ENCODE measurements around the gene MAGI2. TPM values are rescaled to one million over a fixed set of nuclear protein-coding genes. Genes with fewer than 3 reads are reported as not detected.

Gene MAGI2
- total RNA-seq, 2 donors from 2014 or later = 10.3 to 19.2 TPM

GRCh38 chr7:78206769-78207168 is 1246.7 kb downstream of the MAGI2 start:
- Histone ChIP-seq H3K36me3 (ENCODE audit: control insufficient read depth, insufficient read depth, low read length) (no peaks in the 10 kb centered on the region), H3K9me3 (ENCODE audit: control insufficient read depth, low read length) (no peaks in the 10 kb centered on the region), H3K4me1 (ENCODE audit: control insufficient read depth, insufficient read depth, low read length) (no peaks in the 10 kb centered on the region), H3K27ac (ENCODE audit: low read depth, low read length) (no peak overlapping the region), H3K4me3 (ENCODE audit: low read length) (no peak overlapping the region), H3K9ac (ENCODE audit: extremely low read depth, low read length, poor library complexity, severe bottlenecking) (no peak overlapping the region), H3K27me3 (ENCODE audit: control insufficient read depth, insufficient read depth, low read length, poor library complexity, severe bottlenecking) (no peaks in the 10 kb centered on the region)
- Mint-ChIP-seq H3K36me3 (ENCODE audit: low read depth) (no peaks in the 10 kb centered on the region), H3K4me3 (no peak overlapping the region), H3K4me1 (no peaks in the 10 kb centered on the region), H3K27me3 (ENCODE audit: insufficient read depth) (no peaks in the 10 kb centered on the region), H3K27ac (no peak overlapping the region), H3K9me3 (peaks cover 5% of the 10 kb centered on the region)
- WGBS, 2 experiments (ENCODE audit: insufficient coverage in 1 of 2, insufficient read length in 1 of 2) = 81% methylated on average over 2 of the region's 2 CpGs; no CpG with 5 or more reads in 1 of the 2 experiments
- DNase-seq = no peak
- TF ChIP-seq CTCF (conservative IDR thresholded peaks at IDR 0.05) = no peak

- no peak overlapping the region for H3K27ac ChIP-seq (ENCODE audit: low read depth, low read length)
- H3K9ac ChIP-seq (ENCODE audit: extremely low read depth, low read length, poor library complexity, severe bottlenecking) = no peak overlapping the region
- H3K4me1 ChIP-seq (ENCODE audit: control insufficient read depth, insufficient read depth, low read length) = no peaks in the 10 kb centered on the region
- WGBS, 2 experiments (ENCODE audit: insufficient coverage in 1 of 2, insufficient read length in 1 of 2) = 88 to 93% methylated on average over 2 to 7 of the region's 7 CpGs
- DNase-seq = no peak
- no peak for TF ChIP-seq CTCF (conservative IDR thresholded peaks at IDR 0.05)
- no peak overlapping the region for H3K4me3 ChIP-seq (ENCODE audit: low read length)
- Mint-ChIP-seq H3K36me3 (ENCODE audit: low read depth) (no peaks in the 10 kb centered on the region), H3K4me1 (no peaks in the 10 kb centered on the region), H3K27me3 (ENCODE audit: insufficient read depth) (no peaks in the 10 kb centered on the region), H3K4me3 (no peak overlapping the region), H3K9me3 (no peaks in the 10 kb centered on the region), H3K27ac (no peak overlapping the region)
- no peaks in the 10 kb centered on the region for H3K27me3 ChIP-seq (ENCODE audit: control insufficient read depth, insufficient read depth, low read length, poor library complexity, severe bottlenecking)
- H3K36me3 ChIP-seq (ENCODE audit: control insufficient read depth, insufficient read depth, low read length) = no peaks in the 10 kb centered on the region
- no peaks in the 10 kb centered on the region for H3K9me3 ChIP-seq (ENCODE audit: control insufficient read depth, low read length)
These were observed 1250.3 kb downstream of the MAGI2 start for GRCh38 chr7:78203042-78203720.

- Mint-ChIP-seq H3K4me3 (no peak overlapping the region), H3K4me1 (no peaks in the 10 kb centered on the region), H3K9me3 (no peaks in the 10 kb centered on the region), H3K27ac (no peak overlapping the region), H3K27me3 (ENCODE audit: insufficient read depth) (no peaks in the 10 kb centered on the region), H3K36me3 (ENCODE audit: low read depth) (no peaks in the 10 kb centered on the region)
- no peak for TF ChIP-seq CTCF (conservative IDR thresholded peaks at IDR 0.05)
- no peak overlapping the region for H3K9ac ChIP-seq (ENCODE audit: extremely low read depth, low read length, poor library complexity, severe bottlenecking)
- H3K27me3 ChIP-seq (ENCODE audit: control insufficient read depth, insufficient read depth, low read length, poor library complexity, severe bottlenecking) = no peaks in the 10 kb centered on the region
- no peak for DNase-seq
- WGBS, 2 experiments (ENCODE audit: insufficient coverage in 1 of 2, insufficient read length in 1 of 2) = 94% methylated on average over 3 of the region's 3 CpGs
- H3K27ac ChIP-seq (ENCODE audit: low read depth, low read length) = no peak overlapping the region
- no peaks in the 10 kb centered on the region for H3K9me3 ChIP-seq (ENCODE audit: control insufficient read depth, low read length)
- H3K36me3 ChIP-seq (ENCODE audit: control insufficient read depth, insufficient read depth, low read length) = no peaks in the 10 kb centered on the region
- H3K4me1 ChIP-seq (ENCODE audit: control insufficient read depth, insufficient read depth, low read length) = no peaks in the 10 kb centered on the region
- no peak overlapping the region for H3K4me3 ChIP-seq (ENCODE audit: low read length)
These were observed 1254.7 kb downstream of the MAGI2 start for GRCh38 chr7:78198756-78199155.
